GM21529 (cell line): ENCODE measurements around the gene RGS3.

Experiments
- ATAC-seq: cut with Tn5 transposase; IDR thresholded peaks from one replicate; pipeline ENCODE4 v1.9.1; 2021; ENCODE audit not compliant: unreplicated experiment

The RGS3 gene

GRCh38 chr9:113583511-113584427 is 120.2 kb downstream of the RGS3 start:
- no peak for ATAC-seq

DNA sequence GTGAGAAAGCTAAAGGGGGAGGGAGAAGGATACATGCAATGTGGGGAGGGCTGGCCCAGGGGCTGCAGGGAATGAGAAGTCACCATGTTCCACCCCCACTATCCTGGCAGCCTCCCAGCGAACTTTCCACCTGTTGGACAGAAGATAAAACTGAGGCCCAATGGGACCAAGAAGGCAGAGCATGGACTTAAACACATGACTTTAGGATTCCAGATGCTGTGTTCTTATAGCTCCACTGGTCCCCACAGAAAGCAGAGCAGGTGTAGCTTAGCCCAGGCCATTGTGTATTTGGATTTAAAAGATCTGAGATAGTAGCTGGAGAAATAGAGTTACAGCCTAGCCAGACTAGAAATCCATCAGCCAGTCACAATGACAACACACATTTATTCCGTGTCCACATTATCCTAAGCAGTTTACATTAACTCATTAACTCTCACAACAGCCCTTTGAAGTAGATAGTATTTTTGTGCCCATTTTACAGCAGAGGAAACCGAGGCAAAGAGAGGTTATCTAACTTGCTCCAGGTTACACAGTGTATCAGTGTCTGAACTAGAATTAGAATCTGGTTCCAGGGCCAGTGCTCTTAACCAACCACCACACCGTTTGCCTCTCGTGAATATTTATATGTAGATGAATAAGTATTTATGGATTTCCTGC is 121.0 kb downstream of the RGS3 start:
- no peak for ATAC-seq

- no peak for ATAC-seq
These were observed 121.5 kb downstream of the RGS3 start for GRCh38 chr9:113585085-113585442.

- no peak for ATAC-seq
These were observed 122.0 kb downstream of the RGS3 start for GRCh38 chr9:113585555-113585954.

- no peak for ATAC-seq
These were observed 124.0 kb downstream of the RGS3 start for GRCh38 chr9:113587471-113588031.

DNA sequence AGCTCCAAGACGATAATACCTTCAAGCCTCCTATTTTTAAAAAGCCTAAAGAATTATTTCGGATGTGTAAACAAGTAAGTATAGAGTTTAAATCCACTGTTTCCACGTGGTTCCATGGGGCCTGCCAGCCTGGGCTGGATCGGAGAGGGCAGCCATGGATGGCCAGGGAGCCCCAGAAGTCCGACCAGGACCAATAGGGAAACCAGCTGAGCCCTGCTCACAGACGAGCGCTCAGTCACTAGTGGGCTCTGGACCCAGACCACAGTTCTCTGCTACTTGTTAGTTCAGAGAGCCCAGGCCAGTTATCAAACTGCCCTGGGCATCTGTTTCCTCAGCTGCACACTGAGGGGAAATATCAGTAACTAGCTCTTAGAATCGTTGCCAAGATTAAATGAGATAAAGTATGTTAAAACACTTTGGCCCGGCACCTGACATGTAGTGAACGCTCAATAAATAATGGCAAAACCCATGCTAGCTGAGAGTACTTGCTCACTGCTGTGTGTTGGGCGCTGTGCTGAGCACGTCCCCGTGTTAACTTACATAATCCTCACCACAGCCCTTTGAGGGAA is 124.8 kb downstream of the RGS3 start:
- ATAC-seq = no peak

- no peak for ATAC-seq
These were observed 125.4 kb downstream of the RGS3 start for GRCh38 chr9:113588936-113589335.

DNA sequence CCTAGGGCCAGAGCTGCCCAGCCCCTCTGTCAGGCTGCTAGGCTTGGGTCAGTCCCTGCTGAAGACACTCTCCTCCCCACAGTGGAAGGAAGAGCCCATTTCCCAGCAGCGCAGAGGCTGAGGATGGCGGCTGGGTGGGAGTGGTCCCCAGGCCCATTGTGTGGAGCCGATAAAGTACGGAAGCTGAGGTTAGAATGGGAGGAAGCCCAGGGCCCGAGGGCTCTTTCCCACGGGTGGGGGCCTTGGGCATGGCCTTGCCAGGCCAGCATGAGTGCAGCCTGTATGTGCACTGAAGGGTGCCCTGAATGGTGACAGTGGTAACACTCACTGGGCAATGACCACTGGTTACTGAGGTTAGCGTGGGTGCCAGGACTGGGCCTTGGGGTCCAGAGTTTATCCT is 125.9 kb downstream of the RGS3 start:
- no peak for ATAC-seq

DNA sequence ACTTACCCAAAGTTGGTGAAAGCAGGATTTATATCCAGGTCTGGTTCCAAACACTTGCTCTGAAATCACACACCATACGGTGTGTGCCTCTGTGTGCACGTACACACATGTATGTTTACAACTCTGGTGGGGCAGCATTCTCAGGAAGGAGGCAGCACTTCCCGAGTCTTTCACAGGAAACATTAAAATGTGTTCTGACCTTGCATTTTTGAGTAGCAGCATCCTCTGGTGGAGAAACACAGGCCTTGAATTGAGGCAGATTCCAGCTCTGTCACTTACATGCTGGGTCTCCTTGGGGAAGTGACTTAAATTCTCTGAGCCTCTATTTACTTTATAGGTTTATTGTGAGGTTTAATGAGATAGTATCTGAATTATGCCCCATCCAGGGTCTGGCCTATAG is 126.4 kb downstream of the RGS3 start:
- no peak for ATAC-seq

GRCh38 chr9:113590389-113590788 is 126.9 kb downstream of the RGS3 start:
- ATAC-seq = no peak

- ATAC-seq = peak; percentile 55
These were observed 127.7 kb downstream of the RGS3 start for GRCh38 chr9:113590991-113591898.

GRCh38 chr9:113591899-113592625 is 128.5 kb downstream of the RGS3 start:
- peak; percentile 5 for ATAC-seq

GRCh38 chr9:113592876-113593575 is 129.5 kb downstream of the RGS3 start:
- no peak for ATAC-seq

DNA sequence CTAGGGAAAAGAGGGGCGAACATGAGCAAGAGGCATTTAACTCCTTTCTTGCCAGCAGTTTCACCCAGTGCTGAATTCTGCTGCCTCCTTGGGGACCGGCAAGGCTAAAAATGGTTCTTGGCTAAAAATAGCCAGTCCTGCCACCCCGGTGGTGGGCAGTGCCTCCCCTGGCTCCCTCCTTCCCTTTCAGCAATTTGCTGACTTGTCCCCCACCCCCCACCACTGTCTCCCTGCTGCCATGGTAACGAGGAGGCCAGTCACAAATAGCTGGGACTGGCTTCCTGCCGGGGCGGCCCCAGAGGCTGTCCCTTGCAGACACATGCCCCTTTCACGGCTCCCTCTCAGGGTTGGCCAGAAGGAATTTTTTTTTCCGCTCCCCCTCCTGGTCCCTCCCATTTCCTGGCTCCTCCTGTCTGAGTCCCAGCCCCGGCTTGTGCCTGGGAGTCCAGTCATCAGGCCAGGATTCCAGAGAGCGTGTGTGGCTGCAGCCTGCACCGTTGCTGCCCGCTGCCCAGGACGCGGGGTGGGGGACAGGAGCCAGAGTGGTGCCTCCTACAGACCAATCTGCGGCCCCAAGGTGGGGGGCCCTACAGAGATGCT is 130.3 kb downstream of the RGS3 start:
- ATAC-seq = peak; percentile 68

DNA sequence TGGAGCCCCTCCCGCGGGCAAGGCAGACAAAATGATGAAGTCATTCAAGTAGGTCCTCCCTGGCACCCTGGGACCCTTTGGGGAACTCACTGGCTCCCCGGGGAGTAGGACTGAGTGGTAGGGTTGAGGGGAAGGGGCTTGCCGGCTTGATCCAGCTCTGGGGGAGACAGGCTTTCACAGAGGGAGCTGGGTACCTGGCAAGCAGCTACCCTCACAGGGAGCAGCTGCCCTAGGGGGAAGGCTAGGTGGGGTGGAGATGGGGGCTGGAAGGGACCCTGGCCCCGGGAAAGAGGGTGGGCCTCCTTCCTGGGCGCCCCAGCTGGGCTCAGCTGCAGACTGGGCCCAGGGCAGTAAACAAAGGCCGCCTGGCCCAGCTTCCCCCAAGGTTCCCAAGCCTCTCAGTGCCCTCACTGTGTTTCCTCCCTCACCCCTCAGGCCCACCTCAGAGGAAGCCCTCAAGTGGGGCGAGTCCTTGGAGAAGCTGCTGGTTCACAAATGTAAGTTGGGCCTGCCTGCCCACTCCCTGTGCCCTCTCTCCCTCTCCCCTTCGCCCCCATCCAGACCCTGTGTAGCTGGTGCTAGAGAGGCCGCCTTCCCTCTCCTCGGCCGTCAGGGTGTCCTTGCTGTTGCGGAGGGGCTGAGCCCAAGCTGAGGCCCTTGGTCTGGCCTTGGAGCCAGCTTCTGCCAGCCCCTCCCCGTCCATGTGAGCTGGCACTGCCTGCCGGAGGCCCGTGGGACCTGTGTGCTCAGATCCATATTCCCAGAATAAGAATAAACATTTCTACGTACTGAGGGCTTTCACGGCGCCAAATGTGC is 131.2 kb downstream of the RGS3 start:
- ATAC-seq = no peak

DNA sequence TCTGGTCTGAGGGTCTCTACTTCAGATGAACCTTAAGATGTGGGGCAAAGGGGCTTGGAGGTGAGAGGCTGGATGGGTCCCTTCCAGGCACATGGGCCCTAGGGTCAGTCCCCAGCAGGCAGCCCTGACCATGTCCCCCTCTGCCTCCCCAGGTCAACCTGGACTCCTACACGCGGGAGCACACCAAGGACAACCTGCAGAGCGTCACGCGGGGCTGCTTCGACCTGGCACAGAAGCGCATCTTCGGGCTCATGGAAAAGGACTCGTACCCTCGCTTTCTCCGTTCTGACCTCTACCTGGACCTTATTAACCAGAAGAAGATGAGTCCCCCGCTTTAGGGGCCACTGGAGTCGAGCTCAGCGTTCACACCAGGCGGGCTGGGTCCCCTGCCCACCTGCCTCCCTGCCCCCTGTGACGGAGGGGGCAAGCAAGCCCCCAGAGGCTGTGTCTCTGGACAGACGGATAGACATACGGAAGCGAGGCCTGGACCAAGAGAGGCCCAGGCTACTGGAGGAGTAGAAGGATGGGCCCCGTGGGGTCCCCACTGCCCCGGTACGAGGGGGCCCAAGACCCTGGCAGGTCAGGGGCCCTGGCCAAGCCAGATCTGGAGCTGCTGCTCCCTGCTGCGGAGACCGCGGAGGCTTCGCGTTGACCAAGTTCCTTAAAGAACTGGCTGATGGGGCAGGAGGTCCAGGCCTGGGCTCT is 133.2 kb downstream of the RGS3 start:
- no peak for ATAC-seq

DNA sequence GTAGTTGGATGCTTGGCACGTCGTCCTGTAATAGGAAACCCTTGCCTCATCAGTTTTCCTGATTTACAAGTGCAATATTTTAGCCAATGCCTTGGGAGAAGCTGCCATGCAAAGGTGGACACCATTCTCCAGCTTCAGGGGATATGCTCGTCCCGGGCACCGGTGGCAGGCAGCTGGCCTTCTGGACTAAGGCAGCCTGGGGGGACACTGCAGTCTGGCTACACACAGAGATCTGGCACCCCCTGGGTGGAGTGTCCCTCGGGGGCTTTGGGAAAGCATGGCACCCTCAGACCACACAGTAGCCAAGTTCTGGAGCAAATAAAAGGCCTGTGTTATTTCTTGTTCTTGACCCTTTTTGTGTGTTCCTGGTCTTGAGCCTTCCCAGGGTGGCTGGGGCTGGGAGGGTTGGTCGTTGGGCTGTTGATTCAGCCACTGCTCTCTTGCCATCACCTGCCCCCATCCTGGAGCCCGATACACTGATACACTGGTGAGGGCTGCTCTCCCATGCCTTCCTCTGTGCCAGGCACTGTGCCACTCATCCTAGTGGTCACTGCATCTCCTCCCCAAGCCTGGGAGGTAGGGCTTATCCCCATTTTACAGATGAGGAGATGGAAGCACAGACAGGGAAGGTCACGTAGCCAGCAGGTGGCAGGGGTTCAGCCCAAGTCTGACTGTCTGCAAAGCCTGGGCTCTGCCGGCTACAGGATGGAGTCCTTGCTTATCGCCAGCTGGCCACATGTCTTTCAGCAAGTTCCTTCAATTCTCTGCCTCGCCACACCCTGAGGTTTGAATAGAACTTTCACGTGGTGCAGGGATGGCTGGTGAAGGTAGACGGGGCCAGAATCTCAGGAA is 134.1 kb downstream of the RGS3 start:
- ATAC-seq = no peak
